Activated CD8-positive, alpha-beta memory T cell treated with anti-CD3 and anti-CD28 coated beads for 1 hour (primary cell): Measurements from ENCODE around the gene LDB2.

ENCODE experiments used
- DNase-seq, 2 donors: peaks; one replicate each; pipeline ENCODE4 v3.0.0-alpha.2; 2020; ENCODE audit warnings: low read depth in 1 of 2; ENCODE audit errors: extremely low read depth in 1 of 2

LDB2 gene

DNA sequence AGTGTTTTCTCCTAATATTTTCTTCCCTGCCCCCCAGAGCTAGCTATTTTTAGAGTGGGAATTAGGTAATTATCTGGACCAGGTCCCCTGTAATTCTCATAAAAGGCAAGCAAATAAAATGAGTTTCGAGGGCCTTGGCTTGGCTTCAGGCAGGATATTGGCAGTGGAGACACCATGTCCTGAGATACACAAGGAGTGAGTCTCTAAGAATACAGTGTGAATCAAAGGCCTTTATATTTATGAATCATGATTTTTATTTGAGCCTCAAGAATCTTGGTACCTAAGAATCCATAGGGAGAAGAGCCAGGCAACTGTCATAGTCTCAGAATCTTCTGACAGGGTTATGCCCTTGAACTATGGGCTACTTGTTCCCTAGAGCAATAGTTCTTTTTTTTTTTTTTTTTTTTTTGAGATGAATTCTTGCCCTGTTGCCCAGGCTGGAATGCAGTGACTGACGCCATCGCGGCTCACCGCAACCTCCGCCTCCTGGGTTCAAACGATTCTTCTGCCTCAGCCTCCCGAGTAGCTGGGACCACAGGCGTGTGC is 205.4 kb downstream of the LDB2 start:
- DNase-seq = no peak

- DNase-seq = no peak
Observed at GRCh38 chr4:16692524-16692923, 205.9 kb downstream of the LDB2 start.

DNA sequence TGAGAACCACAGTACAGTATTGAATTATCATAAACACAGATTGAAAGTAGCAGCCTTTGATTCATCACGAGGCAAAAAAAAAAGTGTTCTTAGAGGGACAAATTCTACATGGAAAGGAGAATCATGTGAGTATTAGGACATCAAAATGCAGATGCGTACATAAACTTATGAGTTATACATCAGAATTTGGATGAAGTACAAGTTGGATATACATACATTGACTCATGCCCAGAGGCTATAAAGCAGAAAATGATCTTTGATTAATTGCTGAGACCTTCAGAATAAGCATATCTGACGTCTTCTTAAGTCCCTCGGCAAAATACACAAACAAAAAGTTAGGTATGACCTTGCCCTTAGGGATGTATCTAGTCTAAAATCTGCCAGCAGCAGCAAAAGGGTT is 206.4 kb downstream of the LDB2 start:
- no peak for DNase-seq

DNA sequence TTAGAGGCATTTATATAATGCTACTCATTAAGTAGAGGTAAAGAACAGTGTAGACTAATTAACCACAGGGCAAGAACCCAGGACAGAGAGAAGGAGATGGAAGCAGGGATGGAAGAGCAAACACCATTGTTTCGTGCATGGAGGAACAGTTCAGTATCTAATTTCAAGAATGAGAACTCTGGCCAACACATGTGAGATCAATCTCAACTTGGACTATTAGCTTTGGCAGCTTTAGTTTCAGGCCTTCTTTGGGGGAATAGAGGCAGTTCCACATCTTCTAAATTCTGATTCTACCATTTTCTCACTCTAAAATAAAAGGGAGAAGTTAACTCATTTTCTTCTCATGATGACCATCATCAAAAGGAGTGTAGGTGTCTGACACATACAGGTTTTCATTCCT is 207.0 kb downstream of the LDB2 start:
- no peak for DNase-seq

DNA sequence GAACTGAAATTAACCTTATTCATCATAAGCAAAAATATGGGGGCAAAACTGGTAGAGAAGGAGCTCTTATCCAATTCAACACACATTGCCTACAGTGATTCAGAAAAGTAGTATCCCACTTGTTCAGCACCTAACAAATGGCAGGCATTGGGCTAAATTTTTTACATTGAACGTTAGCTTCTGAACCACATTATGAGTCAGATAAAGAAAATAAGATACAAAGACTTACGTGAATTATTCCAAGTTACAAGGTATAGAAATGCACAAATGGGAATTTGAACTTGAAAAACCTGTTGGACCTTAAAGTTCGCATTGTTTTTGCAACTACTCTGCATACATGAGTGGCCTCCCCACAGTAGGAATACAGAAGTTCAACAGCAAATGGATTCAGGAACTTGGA is 210.6 kb downstream of the LDB2 start:
- no peak for DNase-seq

GRCh38 chr4:16687011-16687410 is 211.4 kb downstream of the LDB2 start:
- DNase-seq = no peak

GRCh38 chr4:16686195-16686594 is 212.2 kb downstream of the LDB2 start:
- DNase-seq = no peak

- no peak for DNase-seq
Observed at GRCh38 chr4:16685536-16685935, 212.9 kb downstream of the LDB2 start.

DNA sequence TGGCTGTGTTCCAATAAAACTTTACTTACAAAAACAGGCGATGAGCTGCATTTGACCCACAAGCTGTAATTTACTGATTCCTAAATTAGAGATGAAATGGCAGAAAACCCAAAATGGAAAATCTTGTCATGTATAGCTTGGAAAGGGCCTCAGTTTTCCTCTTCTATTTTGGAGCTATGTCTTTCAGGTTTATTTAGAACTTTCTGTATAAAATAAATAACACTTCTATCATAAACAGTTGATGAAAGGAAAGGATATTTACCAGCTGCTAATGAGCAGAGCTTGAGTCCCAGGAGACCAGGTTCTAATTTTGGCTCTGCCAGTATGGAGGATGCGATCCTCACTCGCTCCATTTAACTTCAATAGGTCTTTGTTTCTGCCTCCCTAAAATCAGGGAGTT is 213.5 kb downstream of the LDB2 start:
- no peak for DNase-seq

GRCh38 chr4:16684097-16684496 is 214.3 kb downstream of the LDB2 start:
- no peak for DNase-seq

DNA sequence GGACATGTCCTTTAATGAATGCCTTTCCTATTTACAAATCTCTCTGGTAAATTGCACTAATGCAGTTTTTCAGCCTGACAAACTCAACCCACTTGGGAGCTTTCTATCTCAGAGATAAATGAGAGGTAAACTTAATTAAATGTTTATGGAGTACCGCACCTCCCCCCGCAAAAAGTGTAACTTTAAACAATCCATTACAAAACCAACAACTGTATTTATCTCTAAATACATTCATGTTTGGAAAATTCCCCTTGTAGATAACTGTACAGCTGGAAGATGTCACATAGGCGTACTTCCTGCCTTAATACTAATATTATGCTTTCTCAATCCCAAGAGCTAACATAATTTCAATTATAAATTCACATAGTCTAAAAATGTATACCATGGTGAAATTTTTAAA is 215.5 kb downstream of the LDB2 start:
- DNase-seq = no peak

- no peak for DNase-seq
Observed at GRCh38 chr4:16677001-16677944, 221.2 kb downstream of the LDB2 start.

DNA sequence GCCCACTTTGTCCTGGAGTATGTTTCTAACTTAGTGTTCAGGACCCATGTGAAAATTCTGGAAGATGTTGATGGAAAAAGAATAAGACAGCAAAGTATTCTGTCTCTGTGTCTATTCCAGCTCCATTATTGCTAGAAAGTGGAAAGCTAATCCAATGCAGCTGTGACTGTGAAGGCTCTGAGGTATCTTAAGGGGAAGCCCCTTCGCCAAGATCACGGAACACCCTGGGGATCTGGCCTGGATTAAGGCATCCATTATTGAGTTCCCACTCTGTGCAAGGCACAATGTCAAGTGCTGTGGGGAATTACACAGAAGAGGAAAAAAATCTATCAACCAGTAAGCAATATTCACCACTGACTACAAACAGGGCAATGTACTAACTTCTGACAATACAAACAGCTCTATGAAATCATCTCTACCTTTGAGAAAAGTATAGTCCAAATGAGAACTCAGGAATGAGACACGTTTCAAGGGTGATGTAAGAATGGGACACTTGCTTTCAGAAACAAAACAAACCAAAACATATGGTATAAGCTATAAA is 222.1 kb downstream of the LDB2 start:
- no peak for DNase-seq

GRCh38 chr4:16674082-16674481 is 224.4 kb downstream of the LDB2 start:
- no peak for DNase-seq

DNA sequence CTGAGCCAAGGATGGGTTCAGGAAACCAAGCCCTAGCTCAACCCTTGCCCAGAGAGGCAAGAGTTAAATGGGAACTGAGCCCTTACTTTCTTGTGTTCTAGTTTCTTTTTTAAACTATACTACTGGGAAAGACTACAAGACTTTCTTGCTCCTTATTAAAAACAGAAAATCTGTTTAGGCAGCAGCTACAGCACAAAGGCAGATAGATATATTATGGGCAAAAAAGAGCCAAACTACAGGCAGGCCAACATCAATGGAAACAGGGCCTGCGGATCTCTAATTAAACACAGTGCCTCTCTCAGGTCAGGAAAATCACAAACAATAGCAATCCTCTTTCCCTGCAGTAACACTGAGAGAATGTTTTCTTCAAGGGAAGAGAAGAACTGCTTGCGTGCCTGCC is 226.0 kb downstream of the LDB2 start:
- DNase-seq = no peak

- no peak for DNase-seq
Observed at GRCh38 chr4:16671741-16672140, 226.7 kb downstream of the LDB2 start.

- no peak for DNase-seq
Observed at GRCh38 chr4:16670727-16671126, 227.7 kb downstream of the LDB2 start.

- DNase-seq = no peak
Observed at GRCh38 chr4:16669036-16669435, 229.4 kb downstream of the LDB2 start.

DNA sequence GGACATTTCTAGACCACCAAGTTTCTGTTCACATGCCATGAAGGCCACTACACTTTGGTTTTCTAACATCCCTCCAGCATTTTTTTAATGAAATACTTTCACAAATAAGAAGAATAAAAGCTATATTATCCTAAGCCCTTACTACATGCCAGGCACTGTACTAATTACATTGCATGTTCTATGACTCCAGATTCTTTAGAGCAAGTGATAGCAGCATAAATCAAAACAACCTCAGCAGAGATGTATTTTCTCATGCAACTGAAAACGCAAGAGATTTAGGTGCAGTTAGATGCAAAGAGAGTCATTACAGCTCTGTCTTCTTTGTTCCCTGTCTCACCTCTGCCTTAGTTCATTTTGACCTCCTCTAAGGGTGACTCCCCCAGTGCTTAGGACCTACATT is 230.0 kb downstream of the LDB2 start:
- DNase-seq = no peak

GRCh38 chr4:16667464-16667863 is 231.0 kb downstream of the LDB2 start:
- DNase-seq = no peak

GRCh38 chr4:16665942-16666551 is 232.4 kb downstream of the LDB2 start:
- DNase-seq = no peak

DNA sequence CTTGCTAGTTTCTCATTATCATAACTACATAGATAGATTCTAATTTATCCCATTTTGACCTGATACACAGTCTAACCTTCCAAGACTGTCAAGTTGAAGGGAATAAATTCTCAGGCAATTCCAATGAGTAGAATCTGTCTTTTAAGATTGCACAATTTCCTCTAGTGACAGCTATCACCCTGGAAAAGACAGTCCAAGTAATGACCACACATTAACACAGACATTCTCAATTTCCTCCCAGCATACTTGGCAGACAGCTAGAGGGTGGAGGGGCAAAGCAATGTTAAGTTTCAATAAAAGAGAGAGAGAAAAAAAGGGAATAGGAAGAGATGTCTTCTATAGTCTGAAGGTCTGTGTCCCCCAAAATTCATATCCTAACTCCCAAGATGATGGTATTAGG is 234.7 kb downstream of the LDB2 start:
- DNase-seq = no peak
